HepG2 (cell line): ENCODE measurements around the gene RHBDL1. TPM values are rescaled to one million over a fixed set of nuclear protein-coding genes. Genes with fewer than 3 reads are reported as not detected.

Source experiments
- ARNT2 ChIP-seq: sonication (generic); formaldehyde crosslinking; IDR thresholded peaks from 2 replicates; pipeline ENCODE4 v1.8.0; 2022; ENCODE audit warnings: mild to moderate bottlenecking, low read depth, missing genetic modification reagents, moderate library complexity
- ATM ChIP-seq: fragments of 450-650 bp; IDR thresholded peaks from 2 replicates; pipeline ENCODE4 v1.7.1; 2017; ENCODE audit warnings: mild to moderate bottlenecking, borderline replicate concordance
- CCDC6 ChIP-seq: sonication (generic); formaldehyde crosslinking; IDR thresholded peaks from 2 replicates; pipeline ENCODE4 v1.8.1; 2022; ENCODE audit warnings: mild to moderate bottlenecking, missing genetic modification reagents, moderate library complexity
- CENPX ChIP-seq: sonication (generic); formaldehyde crosslinking; IDR thresholded peaks from 2 replicates; pipeline ENCODE4 v1.9.0; 2021; ENCODE audit warnings: mild to moderate bottlenecking, missing genetic modification reagents, moderate library complexity
- CHD2 ChIP-seq: IDR thresholded peaks from 2 replicates; pipeline ENCODE4 v1.6.1; 2011; ENCODE audit warnings: low read depth, low read length, improper control_type of control experiment
- CREB1 ChIP-seq, 2 experiments: fragments of 450-650 bp in 1 of 2; IDR thresholded peaks; 2 replicates each; pipeline ENCODE4 v1.6.1; 2016 to 2017; ENCODE audit warnings: control low read depth in 1 of 2, mild to moderate bottlenecking in 1 of 2, missing compliant biosample characterization in 1 of 2, missing genetic modification characterization in 1 of 2
- ERF ChIP-seq: IDR thresholded peaks from 2 replicates; pipeline ENCODE4 v1.6.1; 2018; ENCODE audit warnings: missing biosample characterization, missing genetic modification reagents
- FOXO1 ChIP-seq: sonication (generic); formaldehyde crosslinking; IDR thresholded peaks from 2 replicates; pipeline ENCODE4 v1.4.0; 2020; ENCODE audit warnings: missing genetic modification reagents
- HDAC1 ChIP-seq: sonication (generic); formaldehyde crosslinking; IDR thresholded peaks from 2 replicates; pipeline ENCODE4 v1.5.1; 2020; ENCODE audit warnings: mild to moderate bottlenecking, missing genetic modification reagents
- HNRNPUL1 ChIP-seq: fragments of 200-400 bp; formaldehyde crosslinking; IDR thresholded peaks from 2 replicates; pipeline ENCODE4 v1.6.1; 2017; ENCODE audit warnings: low read depth, mild to moderate bottlenecking, low read length, moderate library complexity
- HOXA3 ChIP-seq: sonication (generic); formaldehyde crosslinking; IDR thresholded peaks from 2 replicates; pipeline ENCODE4 v1.5.0; 2020; ENCODE audit warnings: missing genetic modification reagents
- NPAS2 ChIP-seq: sonication (generic); formaldehyde crosslinking; IDR thresholded peaks from 2 replicates; pipeline ENCODE4 v1.8.0; 2022; ENCODE audit warnings: mild to moderate bottlenecking, missing genetic modification reagents, borderline replicate concordance
- PHF5A ChIP-seq: IDR thresholded peaks from one replicate; pipeline ENCODE4 v1.6.1; 2018; ENCODE audit warnings: low read depth, missing genetic modification reagents; ENCODE audit not compliant: unreplicated experiment
- PLSCR1 ChIP-seq: sonication (generic); formaldehyde crosslinking; IDR thresholded peaks from 2 replicates; pipeline ENCODE4 v1.5.0; 2020; ENCODE audit warnings: missing genetic modification reagents, mild to moderate bottlenecking, borderline replicate concordance
- TIGD3 ChIP-seq: sonication (generic); formaldehyde crosslinking; IDR thresholded peaks from 2 replicates; pipeline ENCODE4 v1.5.1; 2020; ENCODE audit warnings: mild to moderate bottlenecking, missing genetic modification reagents, borderline replicate concordance
- ZBTB1 ChIP-seq: sonication (generic); formaldehyde crosslinking; IDR thresholded peaks from 2 replicates; pipeline ENCODE4 v1.4.0; 2020; ENCODE audit warnings: missing genetic modification reagents, borderline replicate concordance
- ZBTB25 ChIP-seq: IDR thresholded peaks from 2 replicates; pipeline ENCODE4 v1.6.1; 2018; ENCODE audit warnings: missing genetic modification reagents
- ZKSCAN1 ChIP-seq: fragments of 150-350 bp; IDR thresholded peaks from 2 replicates; pipeline ENCODE4 v1.6.1; 2014; ENCODE audit warnings: low read length
- ZMYM2 ChIP-seq: sonication (generic); formaldehyde crosslinking; IDR thresholded peaks from 2 replicates; pipeline ENCODE4 v1.8.0; 2022; ENCODE audit warnings: mild to moderate bottlenecking, missing genetic modification reagents
- ZNF235 ChIP-seq: sonication (generic); formaldehyde crosslinking; IDR thresholded peaks from 2 replicates; pipeline ENCODE4 v1.8.1; 2023; ENCODE audit warnings: mild to moderate bottlenecking, missing genetic modification reagents, borderline replicate concordance
- ZNF24 ChIP-seq: fragments of 450-650 bp; IDR thresholded peaks from 2 replicates; pipeline ENCODE4 v1.6.1; 2017; ENCODE audit warnings: antibody characterized with exemption, mild to moderate bottlenecking
- ZNF7 ChIP-seq: IDR thresholded peaks from 2 replicates; pipeline ENCODE4 v1.6.1; 2016; ENCODE audit warnings: missing biosample characterization, missing genetic modification reagents
- polyA plus RNA-seq, 8 experiments: library from polyadenylated mRNA; depleted of rRNA in 3 of 8; stranded (reverse) in 7 of 8; unstranded in 1 of 8; fragments of >200 nt; fragmentation: Illumina TruSeq in 4 of 8; extraction: Trizol in 4 of 8; gene quantifications; 2 replicates each; pipeline versions ENCODE4 v1.2.1 to v1.2.3, GENCODE V29; 2011 to 2016; ENCODE audit warnings: low read depth in 4 of 8, missing spikeins in 1 of 8, mixed read lengths in 1 of 8; ENCODE audit not compliant: insufficient read depth in 1 of 8
- total RNA-seq, 5 experiments: library from RNA; depleted of rRNA; stranded (reverse); fragments of >200 nt; fragmentation: Illumina TruSeq; extraction: Trizol; gene quantifications; 2 replicates each; pipeline ENCODE4 v1.2.3, GENCODE V29; 2016; ENCODE audit warnings: low read depth in 1 of 5
- TF ChIP-seq, protein P1 (sequence below): IDR thresholded peaks from 2 replicates; pipeline ENCODE4 v1.6.1; 2012; ENCODE audit warnings: inconsistent platforms
- TF ChIP-seq, protein P2 (sequence below): sonication (generic); formaldehyde crosslinking; IDR thresholded peaks from 2 replicates; pipeline ENCODE4 v1.9.0; 2022; ENCODE audit warnings: missing genetic modification reagents, mild to moderate bottlenecking, borderline replicate concordance

RHBDL1 gene
- total and polyA plus RNA-seq, 2 of the 13 experiments (the other 11 are each of a cell fraction or from before 2014, with no cell fraction given), result 1.8 to 3.8 TPM

DNA sequence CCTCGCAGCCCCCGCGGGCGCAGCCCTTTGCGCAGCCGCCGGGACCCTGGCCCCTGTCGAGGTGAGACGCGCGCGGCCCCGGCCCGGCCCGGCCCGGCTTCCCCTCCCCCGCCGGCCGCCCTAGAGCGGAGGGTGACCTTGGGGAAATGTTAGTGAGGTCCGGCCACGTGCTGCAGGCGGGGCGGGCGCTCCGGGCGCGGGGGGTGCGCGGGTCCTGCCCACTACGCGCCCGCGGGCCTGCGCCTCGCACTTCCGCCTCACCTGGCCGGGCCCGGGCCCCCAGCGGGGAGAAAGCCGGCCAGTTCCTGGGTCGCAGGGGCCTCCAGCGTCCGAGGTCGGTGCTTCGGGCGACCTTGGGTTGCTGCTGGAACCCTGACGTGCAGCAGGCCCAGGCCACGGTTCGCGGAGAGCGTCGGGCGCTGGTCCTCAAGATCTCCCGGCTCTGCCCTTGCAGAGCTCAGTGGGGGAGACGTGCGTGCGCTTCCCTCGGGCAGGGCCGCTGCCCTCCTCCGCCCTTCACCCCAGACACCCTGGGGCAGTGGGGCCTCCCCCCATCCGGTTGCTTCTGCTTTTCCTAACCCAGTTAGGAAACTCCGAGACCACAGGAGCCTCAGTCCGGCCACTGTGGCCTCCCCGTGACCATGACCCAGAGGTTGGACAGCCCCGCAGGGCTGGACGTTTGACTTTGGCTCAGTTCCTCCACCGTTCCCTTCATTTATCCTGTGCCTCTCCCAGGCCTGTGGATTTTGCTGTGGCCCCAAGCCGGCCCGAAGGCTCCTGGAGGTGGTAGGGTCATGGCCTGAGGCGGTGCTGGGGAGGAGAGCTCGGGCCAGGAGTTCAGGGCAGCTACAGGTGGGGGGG lies 33.1 kb upstream of the RHBDL1 start (continued):
- TF ChIP-seq FOXO1 (no peak), ZKSCAN1 (no peak), CREB1 (IDR thresholded peaks at IDR 0.05) (no peak), CREB1 (CRISPR knock-in tag; IDR thresholded peaks at IDR 0.05) (no peak), PHF5A (no peak), CENPX (no peak), HDAC1 (peak; percentile 58), ZNF7 (CRISPR knock-in tag) (no peak), HNRNPUL1 (no peak), ZBTB1 (CRISPR knock-in tag) (no peak), CHD2 (0 out of 2 replicates have a peak, but pooled peaks have one; percentile 15), ZNF24 (no peak), PLSCR1 (CRISPR knock-in tag) (no peak), TIGD3 (CRISPR knock-in tag) (peak; percentile 34; the same call in 1 of the 2 replicates), ZNF235 (CRISPR knock-in tag) (0 out of 2 replicates have a peak, but pooled peaks have one; percentile 27), HOXA3 (peak; percentile 73), ZBTB25 (CRISPR knock-in tag) (0 out of 2 replicates have a peak, but pooled peaks have one; percentile 30), ERF (CRISPR knock-in tag) (no peak), NPAS2 (no peak), CCDC6 (CRISPR knock-in tag) (peak; percentile 87), ATM (no peak), ZMYM2 (no peak), ARNT2 (peak; percentile 50; the same call in 1 of the 2 replicates)
- TF ChIP-seq, protein P1, sequence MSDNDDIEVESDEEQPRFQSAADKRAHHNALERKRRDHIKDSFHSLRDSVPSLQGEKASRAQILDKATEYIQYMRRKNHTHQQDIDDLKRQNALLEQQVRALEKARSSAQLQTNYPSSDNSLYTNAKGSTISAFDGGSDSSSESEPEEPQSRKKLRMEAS, result peak; percentile 97
- TF ChIP-seq, protein P2, sequence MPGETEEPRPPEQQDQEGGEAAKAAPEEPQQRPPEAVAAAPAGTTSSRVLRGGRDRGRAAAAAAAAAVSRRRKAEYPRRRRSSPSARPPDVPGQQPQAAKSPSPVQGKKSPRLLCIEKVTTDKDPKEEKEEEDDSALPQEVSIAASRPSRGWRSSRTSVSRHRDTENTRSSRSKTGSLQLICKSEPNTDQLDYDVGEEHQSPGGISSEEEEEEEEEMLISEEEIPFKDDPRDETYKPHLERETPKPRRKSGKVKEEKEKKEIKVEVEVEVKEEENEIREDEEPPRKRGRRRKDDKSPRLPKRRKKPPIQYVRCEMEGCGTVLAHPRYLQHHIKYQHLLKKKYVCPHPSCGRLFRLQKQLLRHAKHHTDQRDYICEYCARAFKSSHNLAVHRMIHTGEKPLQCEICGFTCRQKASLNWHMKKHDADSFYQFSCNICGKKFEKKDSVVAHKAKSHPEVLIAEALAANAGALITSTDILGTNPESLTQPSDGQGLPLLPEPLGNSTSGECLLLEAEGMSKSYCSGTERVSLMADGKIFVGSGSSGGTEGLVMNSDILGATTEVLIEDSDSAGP (CRISPR knock-in tag), result no peak; the same call in 1 of the 2 replicates
